SK-N-SH (cell line): ENCODE results near the gene WDR5B. TPM values are rescaled to one million over a fixed set of nuclear protein-coding genes. Genes with fewer than 3 reads are reported as not detected.

Source experiments
- CTCF ChIA-PET: fragments of 300-600, 350-600 bp; formaldehyde crosslinking; extraction: SDS; loops from one replicate; lab custom pipeline; 2021; lab: Yijun Ruan, JAX
- POLR2A ChIA-PET: fragments of 350-600 bp; sonication (Branson Sonifier 250); formaldehyde crosslinking; extraction: SDS; loops from one replicate; lab custom pipeline; 2020; ENCODE audit warnings: antibody characterized with exemption, inconsistent platforms; lab: Yijun Ruan, JAX
- DNase-seq: peaks from one replicate; pipeline ENCODE4 v3.0.0; 2012
- H2AFZ ChIP-seq: fragments of 200-600 bp; sonication (generic); 2 replicates; pipeline ENCODE4 v1.8.1; 2016; ENCODE audit warnings: antibody characterized with exemption, mild to moderate bottlenecking, low read depth
- H3F3A ChIP-seq: fragments of 200-600 bp; sonication (generic); replicated peaks from 2 replicates; pipeline ENCODE3; 2016; ENCODE audit warnings: antibody characterized with exemption, mild to moderate bottlenecking; ENCODE audit not compliant: insufficient read depth
- H3K27ac ChIP-seq, 2 experiments: fragments of 200-500 bp in 1 of 2; fragments of 200-600 bp in 1 of 2; sonication (Bioruptor generic) in 1 of 2; sonication (generic), shearing (Covaris generic) in 1 of 2; 2 replicates each; pipeline versions ENCODE4 v1.5.1 to v1.6.1; 2014 to 2016; ENCODE audit warnings: low read depth in 2 of 2, inconsistent platforms in 1 of 2, low read length in 1 of 2, mild to moderate bottlenecking in 1 of 2, mixed read lengths in 1 of 2
- H3K27me3 ChIP-seq: fragments of 200-600 bp; sonication (generic), shearing (Covaris generic); 2 replicates; pipeline ENCODE4 v1.6.1; 2016; ENCODE audit warnings: mixed run types; ENCODE audit not compliant: insufficient read depth
- H3K36me3 ChIP-seq, 2 experiments: fragments of 200-500 bp in 1 of 2; fragments of 200-600 bp in 1 of 2; sonication (Bioruptor generic) in 1 of 2; sonication (generic) in 1 of 2; replicated peaks in 1 of 2; 2 replicates each; pipeline versions ENCODE3 to v1.5.1; 2014 to 2016; ENCODE audit warnings: low read length in 1 of 2, mild to moderate bottlenecking in 1 of 2; ENCODE audit not compliant: insufficient read depth in 2 of 2, control insufficient read depth in 1 of 2
- H3K4me1 ChIP-seq, 2 experiments: fragments of 200-500 bp in 1 of 2; fragments of 200-600 bp in 1 of 2; sonication (Bioruptor generic) in 1 of 2; sonication (generic), shearing (Covaris generic) in 1 of 2; 2 replicates each; pipeline versions ENCODE4 v1.5.1 to v1.6.1; 2014 to 2016; ENCODE audit warnings: low read depth in 1 of 2, low read length in 1 of 2, mixed run types in 1 of 2; ENCODE audit not compliant: insufficient read depth in 2 of 2, control insufficient read depth in 1 of 2
- H3K4me2 ChIP-seq: fragments of 200-600 bp; sonication (generic), shearing (Covaris generic); 2 replicates; pipeline ENCODE4 v1.6.1; 2017; ENCODE audit warnings: mixed run types
- H3K4me3 ChIP-seq, 2 experiments: fragments of 200-500 bp in 1 of 2; fragments of 200-600 bp in 1 of 2; sonication (Bioruptor generic) in 1 of 2; sonication (generic), shearing (Covaris generic) in 1 of 2; 2 replicates each; pipeline versions ENCODE4 v1.5.1 to v1.8.1; 2014 to 2016; ENCODE audit warnings: low read depth in 2 of 2, inconsistent platforms in 1 of 2, low read length in 1 of 2, mild to moderate bottlenecking in 1 of 2, mixed read lengths in 1 of 2, moderate library complexity in 1 of 2
- H3K79me2 ChIP-seq: fragments of 200-600 bp; sonication (generic); 2 replicates; pipeline ENCODE4 v1.8.1; 2017; ENCODE audit warnings: mild to moderate bottlenecking; ENCODE audit not compliant: insufficient read depth
- H3K9ac ChIP-seq: fragments of 200-600 bp; sonication (generic); 2 replicates; pipeline ENCODE4 v1.6.1; 2017; ENCODE audit warnings: mixed run types
- H3K9me2 ChIP-seq: fragments of 200-600 bp; sonication (generic); 2 replicates; pipeline ENCODE4 v1.6.1; 2017; ENCODE audit warnings: mixed run types
- H3K9me3 ChIP-seq: fragments of 200-600 bp; sonication (generic); 2 replicates; pipeline ENCODE4 v1.6.1; 2017; ENCODE audit warnings: mixed run types, mild to moderate bottlenecking, moderate library complexity
- H4K20me1 ChIP-seq: fragments of 200-600 bp; sonication (generic); 2 replicates; pipeline ENCODE4 v1.6.1; 2017; ENCODE audit warnings: mild to moderate bottlenecking, mixed run types; ENCODE audit not compliant: insufficient read depth
- CHD2 ChIP-seq: fragments of 150-350 bp; IDR thresholded peaks from 2 replicates; pipeline ENCODE4 v1.6.1; 2018; ENCODE audit warnings: low read length; ENCODE audit not compliant: partially characterized antibody
- FOSL2 ChIP-seq: IDR thresholded peaks from 2 replicates; pipeline ENCODE4 v1.4.0; 2012; ENCODE audit warnings: low read depth, mild to moderate bottlenecking, moderate library complexity, borderline replicate concordance
- GABPA ChIP-seq: IDR thresholded peaks from 2 replicates; pipeline ENCODE4 v1.4.0; 2012; ENCODE audit warnings: low read depth, mild to moderate bottlenecking
- GATA2 ChIP-seq: sonication (generic); formaldehyde crosslinking; IDR thresholded peaks from 2 replicates; pipeline ENCODE4 v1.5.0; 2020; ENCODE audit warnings: mild to moderate bottlenecking, missing genetic modification reagents
- JUND ChIP-seq: IDR thresholded peaks from 2 replicates; pipeline ENCODE4 v1.4.0; 2012
- NFIC ChIP-seq: IDR thresholded peaks from 2 replicates; pipeline ENCODE4 v1.4.0; 2012; ENCODE audit warnings: borderline replicate concordance
- NRF1 ChIP-seq: IDR thresholded peaks from 2 replicates; pipeline ENCODE4 v1.6.1; 2012; ENCODE audit warnings: low read depth, mild to moderate bottlenecking, low read length
- RAD21 ChIP-seq: IDR thresholded peaks from 2 replicates; pipeline ENCODE4 v1.6.1; 2012; ENCODE audit warnings: mild to moderate bottlenecking, low read length
- RCOR1 ChIP-seq: fragments of 150-350 bp; IDR thresholded peaks from 2 replicates; pipeline ENCODE4 v1.6.1; 2017; ENCODE audit warnings: antibody characterized with exemption, low read length
- SMC3 ChIP-seq: IDR thresholded peaks from 2 replicates; pipeline ENCODE4 v1.6.1; 2012; ENCODE audit warnings: low read depth, low read length, improper control_type of control experiment
- TCF12 ChIP-seq: IDR thresholded peaks from 2 replicates; pipeline ENCODE4 v1.4.0; 2012
- YY1 ChIP-seq: IDR thresholded peaks from 2 replicates; pipeline ENCODE4 v1.4.0; 2012; ENCODE audit warnings: low read depth, mild to moderate bottlenecking
- WGBS: methylation state at CpG from one replicate; pipeline ENCODE4 v1.1.6; 2017; ENCODE audit warnings: low lambda C conversion rate; 5-methylcytosine and 5-hydroxymethylcytosine counted together
- polyA plus RNA-seq, 3 experiments: library from polyadenylated mRNA; depleted of rRNA; stranded (reverse); fragments of >200 nt; gene quantifications; 2 replicates each; pipeline ENCODE4 v1.2.3, GENCODE V29; 2012
- TF ChIP-seq, protein P1 (sequence below): IDR thresholded peaks from 2 replicates; pipeline ENCODE4 v1.6.1; 2012; ENCODE audit warnings: mild to moderate bottlenecking, low read depth, low read length, moderate library complexity
- TF ChIP-seq, protein P2 (sequence below): IDR thresholded peaks from 2 replicates; pipeline ENCODE4 v1.4.0; 2012; ENCODE audit warnings: low read depth, borderline replicate concordance
- TF ChIP-seq, protein P3 (sequence below): fragments of 150-350 bp; IDR thresholded peaks from 2 replicates; pipeline ENCODE4 v1.6.1; 2017; ENCODE audit warnings: antibody characterized with exemption, low read length, low read depth, borderline replicate concordance
- TF ChIP-seq, protein P4 (sequence below): IDR thresholded peaks from 2 replicates; pipeline ENCODE4 v1.4.0; 2012; ENCODE audit warnings: low read depth, borderline replicate concordance

WDR5B gene
- polyA plus RNA-seq, 1 of the 3 experiments (the other 2 are of a cell fraction): 2.2 TPM

DNA sequence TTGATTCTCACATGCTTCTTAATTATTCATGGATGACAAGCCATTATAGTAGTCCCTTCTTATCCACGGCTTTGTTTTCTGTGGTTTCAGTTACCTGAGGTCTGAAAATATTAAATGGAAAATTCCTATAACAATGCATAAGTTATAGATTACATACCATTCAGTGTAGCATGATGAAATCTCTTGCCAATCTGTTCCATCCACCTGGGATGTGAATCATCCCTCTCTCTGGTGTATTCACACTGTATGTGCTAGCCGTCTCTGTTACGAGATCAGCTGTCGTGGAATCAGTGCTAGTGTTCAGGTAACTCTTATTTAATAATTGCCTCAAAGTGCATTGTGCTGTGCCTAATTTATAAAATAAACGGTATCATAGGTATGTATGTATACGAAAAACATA, 5.2 kb downstream of the WDR5B start:
- Histone ChIP-seq H3K4me3 (no peak overlapping the region), H3K36me3 (peaks cover 37 to 46% of the 10 kb centered on the region in 2 experiments), H3K9me2 (no peaks in the 10 kb centered on the region), H3K9me3 (no peaks in the 10 kb centered on the region), H3K27me3 (no peaks in the 10 kb centered on the region), H4K20me1 (no peaks in the 10 kb centered on the region)
- ChIA-PET CTCF (interaction anchor here (1.0 to 1.2 kb wide), 2 partner anchors 18 to 53 kb away, joined by 3 to 6 read pairs; no protein-coding TSS in a partner anchor), POLR2A (no interaction called here)
- TF ChIP-seq, protein P1, sequence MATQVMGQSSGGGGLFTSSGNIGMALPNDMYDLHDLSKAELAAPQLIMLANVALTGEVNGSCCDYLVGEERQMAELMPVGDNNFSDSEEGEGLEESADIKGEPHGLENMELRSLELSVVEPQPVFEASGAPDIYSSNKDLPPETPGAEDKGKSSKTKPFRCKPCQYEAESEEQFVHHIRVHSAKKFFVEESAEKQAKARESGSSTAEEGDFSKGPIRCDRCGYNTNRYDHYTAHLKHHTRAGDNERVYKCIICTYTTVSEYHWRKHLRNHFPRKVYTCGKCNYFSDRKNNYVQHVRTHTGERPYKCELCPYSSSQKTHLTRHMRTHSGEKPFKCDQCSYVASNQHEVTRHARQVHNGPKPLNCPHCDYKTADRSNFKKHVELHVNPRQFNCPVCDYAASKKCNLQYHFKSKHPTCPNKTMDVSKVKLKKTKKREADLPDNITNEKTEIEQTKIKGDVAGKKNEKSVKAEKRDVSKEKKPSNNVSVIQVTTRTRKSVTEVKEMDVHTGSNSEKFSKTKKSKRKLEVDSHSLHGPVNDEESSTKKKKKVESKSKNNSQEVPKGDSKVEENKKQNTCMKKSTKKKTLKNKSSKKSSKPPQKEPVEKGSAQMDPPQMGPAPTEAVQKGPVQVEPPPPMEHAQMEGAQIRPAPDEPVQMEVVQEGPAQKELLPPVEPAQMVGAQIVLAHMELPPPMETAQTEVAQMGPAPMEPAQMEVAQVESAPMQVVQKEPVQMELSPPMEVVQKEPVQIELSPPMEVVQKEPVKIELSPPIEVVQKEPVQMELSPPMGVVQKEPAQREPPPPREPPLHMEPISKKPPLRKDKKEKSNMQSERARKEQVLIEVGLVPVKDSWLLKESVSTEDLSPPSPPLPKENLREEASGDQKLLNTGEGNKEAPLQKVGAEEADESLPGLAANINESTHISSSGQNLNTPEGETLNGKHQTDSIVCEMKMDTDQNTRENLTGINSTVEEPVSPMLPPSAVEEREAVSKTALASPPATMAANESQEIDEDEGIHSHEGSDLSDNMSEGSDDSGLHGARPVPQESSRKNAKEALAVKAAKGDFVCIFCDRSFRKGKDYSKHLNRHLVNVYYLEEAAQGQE: no peak
- TF ChIP-seq, protein P2, sequence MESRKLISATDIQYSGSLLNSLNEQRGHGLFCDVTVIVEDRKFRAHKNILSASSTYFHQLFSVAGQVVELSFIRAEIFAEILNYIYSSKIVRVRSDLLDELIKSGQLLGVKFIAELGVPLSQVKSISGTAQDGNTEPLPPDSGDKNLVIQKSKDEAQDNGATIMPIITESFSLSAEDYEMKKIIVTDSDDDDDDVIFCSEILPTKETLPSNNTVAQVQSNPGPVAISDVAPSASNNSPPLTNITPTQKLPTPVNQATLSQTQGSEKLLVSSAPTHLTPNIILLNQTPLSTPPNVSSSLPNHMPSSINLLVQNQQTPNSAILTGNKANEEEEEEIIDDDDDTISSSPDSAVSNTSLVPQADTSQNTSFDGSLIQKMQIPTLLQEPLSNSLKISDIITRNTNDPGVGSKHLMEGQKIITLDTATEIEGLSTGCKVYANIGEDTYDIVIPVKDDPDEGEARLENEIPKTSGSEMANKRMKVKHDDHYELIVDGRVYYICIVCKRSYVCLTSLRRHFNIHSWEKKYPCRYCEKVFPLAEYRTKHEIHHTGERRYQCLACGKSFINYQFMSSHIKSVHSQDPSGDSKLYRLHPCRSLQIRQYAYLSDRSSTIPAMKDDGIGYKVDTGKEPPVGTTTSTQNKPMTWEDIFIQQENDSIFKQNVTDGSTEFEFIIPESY: no peak
- TF ChIP-seq GATA2 (CRISPR knock-in tag) (no peak), GABPA (no peak), NRF1 (no peak), TCF12 (no peak), RCOR1 (no peak), FOSL2 (no peak), SMC3 (no peak), NFIC (no peak), RAD21 (no peak), CHD2 (no peak), JUND (no peak), YY1 (no peak)
- TF ChIP-seq, protein P3, sequence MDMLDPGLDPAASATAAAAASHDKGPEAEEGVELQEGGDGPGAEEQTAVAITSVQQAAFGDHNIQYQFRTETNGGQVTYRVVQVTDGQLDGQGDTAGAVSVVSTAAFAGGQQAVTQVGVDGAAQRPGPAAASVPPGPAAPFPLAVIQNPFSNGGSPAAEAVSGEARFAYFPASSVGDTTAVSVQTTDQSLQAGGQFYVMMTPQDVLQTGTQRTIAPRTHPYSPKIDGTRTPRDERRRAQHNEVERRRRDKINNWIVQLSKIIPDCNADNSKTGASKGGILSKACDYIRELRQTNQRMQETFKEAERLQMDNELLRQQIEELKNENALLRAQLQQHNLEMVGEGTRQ: no peak
- TF ChIP-seq, protein P4, sequence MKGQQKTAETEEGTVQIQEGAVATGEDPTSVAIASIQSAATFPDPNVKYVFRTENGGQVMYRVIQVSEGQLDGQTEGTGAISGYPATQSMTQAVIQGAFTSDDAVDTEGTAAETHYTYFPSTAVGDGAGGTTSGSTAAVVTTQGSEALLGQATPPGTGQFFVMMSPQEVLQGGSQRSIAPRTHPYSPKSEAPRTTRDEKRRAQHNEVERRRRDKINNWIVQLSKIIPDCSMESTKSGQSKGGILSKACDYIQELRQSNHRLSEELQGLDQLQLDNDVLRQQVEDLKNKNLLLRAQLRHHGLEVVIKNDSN: no peak
- TF ChIP-seq, all 33 proteins: peak for 0
- H3K27ac ChIP-seq: no peak overlapping the region
- H3K79me2 ChIP-seq: peaks cover 39% of the 10 kb centered on the region
- peaks cover 7 to 8% of the 10 kb centered on the region in 2 experiments; a peak in 3 of 4 replicates for H3K4me1 ChIP-seq
- 81% methylated on average over 6 of the region's 6 CpGs for WGBS
- H3K4me2 ChIP-seq: no peak overlapping the region
- H3F3A ChIP-seq: peaks cover 2% of the 10 kb centered on the region
- no peak overlapping the region for H2AFZ ChIP-seq
- no peak overlapping the region for H3K9ac ChIP-seq
- DNase-seq: no peak
